ENCODE measurements around the gene IFNGR1.
A peak's percentile ranks its signal among the peaks of the same experiment; 100 is the strongest.
"Not testable (repeated sequence)": the region's sequence is repeated elsewhere in the genome, so short reads cannot be mapped to it uniquely, and the experiment has no call there.

Gene IFNGR1

GRCh38 chr6:137210903-137211302 lies 8.3 kb downstream of the IFNGR1 start:
- DNase-seq, result no peak

- DNase-seq, result no peak
Observed at GRCh38 chr6:137208279-137208678, 10.9 kb downstream of the IFNGR1 start.

GRCh38 chr6:137207457-137207856 lies 11.7 kb downstream of the IFNGR1 start:
- not testable (repeated sequence) for DNase-seq

- DNase-seq, result no peak
Observed at GRCh38 chr6:137206577-137206976, 12.6 kb downstream of the IFNGR1 start.

- no peak for DNase-seq
Observed at GRCh38 chr6:137203256-137203655, 15.9 kb downstream of the IFNGR1 start.

- DNase-seq, result no peak
Observed at GRCh38 chr6:137202078-137202477, 17.1 kb downstream of the IFNGR1 start.

GRCh38 chr6:137201006-137201405 lies 18.2 kb downstream of the IFNGR1 start:
- no peak for DNase-seq

GRCh38 chr6:137200288-137200687 lies 18.9 kb downstream of the IFNGR1 start:
- DNase-seq, result no peak

GRCh38 chr6:137197684-137198645 lies 21.2 kb downstream of the IFNGR1 start:
- DNase-seq, result no peak

GRCh38 chr6:137193256-137194070 lies 25.7 kb downstream of the IFNGR1 start:
- DNase-seq, result no peak

- DNase-seq, result no peak
Observed at GRCh38 chr6:137192821-137193220, 26.4 kb downstream of the IFNGR1 start.

- no peak for DNase-seq
Observed at GRCh38 chr6:137191670-137192069, 27.5 kb downstream of the IFNGR1 start.

GRCh38 chr6:137191236-137191635 lies 27.9 kb downstream of the IFNGR1 start:
- DNase-seq, result no peak

GRCh38 chr6:137190583-137191094 lies 28.5 kb downstream of the IFNGR1 start:
- no peak for DNase-seq

GRCh38 chr6:137188855-137189254 lies 30.3 kb downstream of the IFNGR1 start:
- peak; percentile 77 for DNase-seq

- DNase-seq, result no peak
Observed at GRCh38 chr6:137185290-137185689, 33.9 kb downstream of the IFNGR1 start.

- no peak for DNase-seq
Observed at GRCh38 chr6:137182654-137183073, 36.5 kb downstream of the IFNGR1 start.

- peak; percentile 65 for DNase-seq
Observed at GRCh38 chr6:137181891-137182653, 37.1 kb downstream of the IFNGR1 start.

- DNase-seq, result no peak
Observed at GRCh38 chr6:137177611-137178010, 41.6 kb downstream of the IFNGR1 start.

GRCh38 chr6:137176729-137177128 lies 42.5 kb downstream of the IFNGR1 start:
- no peak for DNase-seq

- no peak for DNase-seq
Observed at GRCh38 chr6:137175868-137176245, 43.3 kb downstream of the IFNGR1 start.

- no peak for DNase-seq
Observed at GRCh38 chr6:137175157-137175867, 43.9 kb downstream of the IFNGR1 start.

All from OCI-M1 (cell line).